Kidney (tissue), 14 donors: ENCODE data around the gene GOLGA6D. TPM values are rescaled to one million over a fixed set of nuclear protein-coding genes. Genes with fewer than 3 reads are reported as not detected.
"Not testable (repeated sequence)": the region's sequence is repeated elsewhere in the genome, so short reads cannot be mapped to it uniquely, and the experiment has no call there.

Source experiments
- DNase-seq, 5 donors: peaks; one replicate each; pipeline ENCODE4 v3.0.0-alpha.2; 2013 to 2020
- FAIRE-seq: peaks from 2 replicates; lab custom pipeline; 2012; peaks lifted over from hg19 to GRCh38; lab: Jason Lieb, UNC
- H3K27ac ChIP-seq, 2 donors: one replicate each; pipeline ENCODE4 v1.7.0; 2013; ENCODE audit warnings: low read depth in 2 of 2, low read length in 2 of 2, inconsistent platforms in 1 of 2
- H3K27me3 ChIP-seq: one replicate; pipeline ENCODE4 v1.7.1; 2013; ENCODE audit warnings: low read length, inconsistent platforms; ENCODE audit not compliant: control insufficient read depth, insufficient read depth
- H3K36me3 ChIP-seq, 3 donors: one replicate each; pipeline versions ENCODE4 v1.7.0 to v1.7.1; 2013; ENCODE audit warnings: low read length in 3 of 3, control low read depth in 1 of 3, inconsistent platforms in 1 of 3; ENCODE audit not compliant: insufficient read depth in 3 of 3, control insufficient read depth in 2 of 3
- H3K4me1 ChIP-seq, 3 donors: one replicate each; pipeline versions ENCODE4 v1.7.0 to v1.7.1; 2013; ENCODE audit warnings: low read length in 3 of 3, inconsistent platforms in 1 of 3, low read depth in 1 of 3; ENCODE audit not compliant: control insufficient read depth in 2 of 3, insufficient read depth in 2 of 3
- H3K4me3 ChIP-seq, 3 donors: one replicate each; pipeline versions ENCODE4 v1.7.0 to v1.8.1; 2013; ENCODE audit warnings: low read length in 3 of 3, control low read depth in 1 of 3, inconsistent platforms in 1 of 3
- H3K9ac ChIP-seq, 3 donors: one replicate each; pipeline versions ENCODE4 v1.7.0 to v1.7.1; 2013; ENCODE audit warnings: low read length in 3 of 3, control low read depth in 1 of 3, inconsistent platforms in 1 of 3
- H3K9me3 ChIP-seq, 3 donors: one replicate each; pipeline versions ENCODE4 v1.7.0 to v1.7.1; 2013; ENCODE audit warnings: low read length in 3 of 3, control low read depth in 1 of 3, inconsistent platforms in 1 of 3; ENCODE audit not compliant: control insufficient read depth in 2 of 3, insufficient read depth in 1 of 3
- CTCF ChIP-seq: IDR thresholded peaks from 3 replicates; pipeline ENCODE4 v1.5.1; 2012; ENCODE audit warnings: mild to moderate bottlenecking, moderate library complexity, borderline replicate concordance; ENCODE audit not compliant: insufficient read depth; ENCODE audit errors: extremely low read depth
- intact Hi-C: fragments of 100-400 bp; cut with DNase I; formaldehyde crosslinking; loops from one replicate; pipeline ENCODE4 v1.11.1; 2022
- polyA plus RNA-seq: library from polyadenylated mRNA; stranded (reverse); fragments of 350-450 nt; fragmentation: Illumina TruSeq; extraction: RNeasy Lipid Tissue Mini Kit (QIAGEN cat#74804); gene quantifications from one replicate; pipeline ENCODE4 v1.2.3, GENCODE V29; 2014; ENCODE audit warnings: low read depth, low replicate concordance; ENCODE audit not compliant: insufficient read depth
- total RNA-seq: library from RNA; stranded (reverse); fragmentation: NEBNext Ultra II Directional; extraction: Animal tissue kit (Norgen Biotek cat#: 25700); gene quantifications from one replicate; pipeline ENCODE4 v1.2.1, GENCODE V29; 2021
- donor health status: control.
- donor health status: control.
- donor health status: control.
- donor health status: control.
- donor health status: control.
- donor health status: DM: yes; HTN: yes; CAD: no.
- donor health status: Normal renal cell carcinoma (clear cell type).

GOLGA6D gene
- total and polyA plus RNA-seq, 2 donors from 2014 or later = not detected

- DNase-seq = no peak
- H3K4me3 ChIP-seq = no peak overlapping the region
- intact Hi-C loops = no loop called here
- TF ChIP-seq CTCF = no peak
- no peaks in the 10 kb centered on the region for H3K9me3 ChIP-seq
- H3K27ac ChIP-seq = no peak overlapping the region
- no peak for FAIRE-seq
- no peaks in the 10 kb centered on the region for H3K4me1 ChIP-seq
- H3K36me3 ChIP-seq = no peaks in the 10 kb centered on the region
- no peak overlapping the region for H3K9ac ChIP-seq
- H3K27me3 ChIP-seq = no peaks in the 10 kb centered on the region
Observed at GRCh38 chr15:75313116-75313845, 30.6 kb downstream of the GOLGA6D start.

DNA sequence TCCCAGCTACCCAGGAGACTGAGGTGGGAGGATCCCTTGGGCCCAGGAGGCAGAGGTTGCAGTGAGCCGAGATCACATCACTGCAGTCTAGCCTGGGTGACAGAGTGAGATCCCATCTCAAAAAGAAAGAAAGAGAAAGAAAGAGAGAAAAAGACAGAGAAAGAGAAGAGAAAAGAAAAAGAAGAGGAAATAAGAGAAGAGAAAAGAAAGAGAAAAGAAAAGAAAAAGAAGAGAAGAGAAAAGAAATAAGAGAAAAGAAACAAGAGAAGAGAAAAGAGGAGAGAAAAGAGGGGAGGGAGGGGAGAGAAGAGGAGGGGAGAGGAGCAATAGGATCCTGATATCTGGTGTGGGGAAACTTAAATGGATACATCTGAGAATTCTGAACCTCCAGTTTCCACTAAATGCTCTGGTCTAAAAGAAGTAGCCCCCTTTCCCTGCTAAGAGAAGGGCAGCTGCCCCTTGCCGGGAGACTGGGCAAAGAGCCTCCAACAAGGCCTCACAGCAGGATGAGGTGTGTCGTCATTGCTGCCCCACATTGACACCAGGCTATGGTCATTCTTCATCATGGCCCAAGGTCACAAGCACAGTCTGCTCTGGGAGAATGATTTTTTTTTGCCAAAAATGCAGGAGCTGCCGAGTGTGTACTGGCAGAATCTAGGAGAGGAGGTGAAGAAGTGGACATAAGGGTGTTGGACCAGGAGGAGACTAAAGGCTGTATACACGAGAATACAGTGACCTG, 32.1 kb downstream of the GOLGA6D start:
- FAIRE-seq = no peak
- intact Hi-C loops = no loop called here
- Histone ChIP-seq H3K27ac (no peak overlapping the region), H3K27me3 (no peaks in the 10 kb centered on the region), H3K4me3 (no peak overlapping the region), H3K9me3 (no peaks in the 10 kb centered on the region), H3K4me1 (no peaks in the 10 kb centered on the region), H3K36me3 (no peaks in the 10 kb centered on the region), H3K9ac (no peak overlapping the region)
- no peak for DNase-seq
- no peak for TF ChIP-seq CTCF

- H3K27me3 ChIP-seq, H3K9me3 ChIP-seq, FAIRE-seq, H3K4me3 ChIP-seq, H3K4me1 ChIP-seq, intact Hi-C loops, H3K36me3 ChIP-seq, DNase-seq, H3K9ac ChIP-seq, H3K27ac ChIP-seq: not testable (repeated sequence)
Observed at GRCh38 chr15:75319231-75319897, 36.7 kb downstream of the GOLGA6D start.

GRCh38 chr15:75321711-75322110, 39.1 kb downstream of the GOLGA6D start:
- DNase-seq (no peak), FAIRE-seq (no peak)
- no peaks in the 10 kb centered on the region for H3K36me3 ChIP-seq
- intact Hi-C loops = no loop called here
- no peaks in the 10 kb centered on the region for H3K27me3 ChIP-seq
- H3K4me1 ChIP-seq = no peaks in the 10 kb centered on the region
- no peak overlapping the region for H3K27ac ChIP-seq
- no peak overlapping the region for H3K4me3 ChIP-seq
- no peak overlapping the region for H3K9ac ChIP-seq
- H3K9me3 ChIP-seq = no peaks in the 10 kb centered on the region
- TF ChIP-seq CTCF = no peak
